HG03139 (cell line): ENCODE data around the gene ABTB2.

Experiments used
- ATAC-seq: cut with Tn5 transposase; IDR thresholded peaks from one replicate; pipeline ENCODE4 v1.9.1; 2021; ENCODE audit not compliant: unreplicated experiment

Gene ABTB2

GRCh38 chr11:34132261-34132965 is 225.4 kb downstream of the ABTB2 start:
- ATAC-seq = no peak

GRCh38 chr11:34128824-34129223 is 229.0 kb downstream of the ABTB2 start:
- no peak for ATAC-seq

- ATAC-seq = no peak
These were observed 230.6 kb downstream of the ABTB2 start for GRCh38 chr11:34126959-34127848.

GRCh38 chr11:34124885-34125668 is 232.7 kb downstream of the ABTB2 start:
- no peak for ATAC-seq

DNA sequence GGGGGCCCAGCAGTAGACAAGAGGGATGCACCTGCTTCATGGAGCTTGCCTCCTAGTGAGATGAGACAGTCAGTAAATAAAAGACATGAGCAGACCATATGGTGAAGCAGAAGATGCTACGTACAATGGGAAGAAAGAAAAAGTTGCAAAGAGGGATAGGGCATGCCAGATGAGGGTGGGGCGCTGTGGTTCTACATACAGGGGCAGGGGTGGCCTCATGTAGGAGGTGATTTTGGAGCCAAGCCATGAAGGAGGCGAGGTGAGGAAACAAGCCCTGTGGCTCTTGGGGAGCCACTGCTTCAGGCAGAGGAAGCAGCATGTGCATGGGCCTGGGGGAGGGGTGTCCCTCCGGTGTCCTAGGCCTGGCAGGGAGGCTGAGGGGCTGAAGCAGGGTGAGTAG is 237.2 kb downstream of the ABTB2 start:
- no peak for ATAC-seq

GRCh38 chr11:34114471-34114870 is 243.3 kb downstream of the ABTB2 start:
- ATAC-seq = no peak

GRCh38 chr11:34114014-34114413 is 243.8 kb downstream of the ABTB2 start:
- no peak for ATAC-seq

DNA sequence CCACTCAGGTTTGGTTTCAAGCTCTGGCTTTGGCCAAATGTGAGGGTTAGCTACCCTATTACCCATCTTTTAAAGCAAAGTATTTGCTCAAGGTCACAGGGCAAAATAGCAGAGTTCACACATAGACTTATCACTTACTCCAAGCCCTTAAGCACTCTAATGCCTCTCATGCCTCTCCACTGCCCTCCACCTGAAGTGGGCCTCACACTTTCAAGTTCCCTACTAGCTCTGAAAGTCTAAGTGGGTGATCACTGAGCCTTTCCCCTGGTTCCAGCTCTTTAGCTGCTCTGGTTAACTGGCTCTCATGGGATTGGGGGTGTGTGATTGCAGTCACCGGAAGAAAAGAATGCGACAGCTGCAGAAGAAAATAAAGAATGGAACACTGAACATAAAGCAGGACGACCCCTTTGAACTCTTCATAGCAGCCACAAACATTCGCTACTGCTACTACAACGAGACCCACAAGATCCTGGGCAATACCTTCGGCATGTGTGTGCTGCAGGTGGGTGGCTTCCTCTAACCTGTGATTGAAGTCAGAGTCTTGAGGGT is 246.0 kb downstream of the ABTB2 start:
- no peak for ATAC-seq

DNA sequence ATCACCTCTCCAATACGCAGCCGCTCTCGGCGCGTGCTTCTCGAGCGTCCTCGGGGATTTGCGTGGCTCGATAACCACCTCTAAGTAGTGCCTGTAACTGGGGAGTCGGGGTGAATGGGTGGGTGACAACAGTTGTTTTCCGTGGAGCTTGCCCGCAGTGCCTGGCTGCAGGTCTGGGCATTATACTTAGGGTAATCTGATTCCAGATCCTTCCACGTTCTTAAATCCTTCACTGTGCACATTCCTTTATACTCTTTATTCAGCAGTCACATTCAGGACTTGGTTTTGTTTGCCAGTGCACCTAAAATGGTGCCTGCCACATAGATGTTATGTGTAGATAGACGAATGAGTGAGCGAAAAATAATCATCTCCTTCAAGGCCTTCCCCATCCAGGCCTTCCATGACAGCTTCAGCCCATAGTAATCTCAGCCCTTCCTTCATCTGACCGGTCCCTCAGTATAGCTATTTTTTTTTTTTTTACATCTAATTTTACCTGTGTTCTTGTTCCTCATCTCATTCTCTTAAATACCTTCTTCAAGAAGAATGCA is 251.8 kb downstream of the ABTB2 start:
- ATAC-seq = no peak

DNA sequence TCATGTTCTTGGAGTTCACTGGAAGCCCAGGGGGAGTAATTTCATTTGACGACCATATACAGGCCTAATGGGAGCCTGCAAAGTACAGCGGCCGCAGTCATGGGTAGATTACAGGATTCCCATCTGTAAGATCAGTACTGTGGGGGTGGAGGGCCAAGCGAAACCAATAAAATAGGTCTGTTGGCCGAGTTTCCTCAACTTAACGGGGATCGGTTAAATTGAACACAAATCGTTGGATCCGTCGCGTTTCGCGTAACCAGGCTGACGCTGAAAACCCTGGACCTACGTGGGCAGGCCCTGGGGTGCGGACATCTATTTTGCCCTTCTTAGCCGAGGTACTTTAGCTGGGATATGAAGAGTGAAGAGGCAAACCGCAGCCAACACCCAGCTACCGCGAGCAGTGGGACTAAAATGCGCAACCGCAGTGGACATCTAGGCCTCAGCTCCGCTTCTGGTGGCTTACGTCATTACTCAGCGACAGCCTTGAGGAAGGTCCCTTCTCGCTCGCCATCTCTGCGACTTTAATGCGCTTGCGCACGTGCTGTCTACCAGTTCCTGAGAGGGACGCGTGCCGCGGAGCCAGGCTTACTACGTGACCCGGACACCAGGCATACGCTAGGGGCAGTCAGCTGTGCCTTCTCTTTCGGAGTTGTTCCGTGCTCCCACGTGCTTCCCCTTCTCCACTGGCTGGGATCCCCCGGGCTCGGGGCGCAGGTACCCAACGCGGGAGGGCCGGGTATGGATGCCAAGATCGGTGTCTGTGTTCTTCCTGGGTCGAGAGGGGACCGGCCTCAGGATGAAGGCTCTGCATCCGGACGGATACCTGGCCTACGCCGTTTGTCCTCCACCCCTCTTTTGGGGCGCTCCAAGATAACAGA is 252.5 kb downstream of the ABTB2 start, which contains the start of gene NAT10:
TSS of gene NAT10 (plus strand) at position 551 of the 878 bp plus-strand sequence. CDS start 2,597 bp downstream, outside the sequence.
- ATAC-seq = peak; percentile 87

GRCh38 chr11:34104680-34105078 is 253.1 kb downstream of the ABTB2 start:
- ATAC-seq = no peak
